IPS DF 19.7 (cell line): ENCODE measurements around the gene BRIP1.
"Not testable (repeated sequence)": the region's sequence is repeated elsewhere in the genome, so short reads cannot be mapped to it uniquely, and the experiment has no call there.

Experiments
- DNase-seq: peaks from one replicate; pipeline ENCODE4 v3.0.0-alpha.2; 2013; ENCODE audit warnings: low read depth, low spot score

The BRIP1 gene

GRCh38 chr17:61666406-61667088 lies 196.8 kb downstream of the BRIP1 start:
- not testable (repeated sequence) for DNase-seq

GRCh38 chr17:61663310-61663709 lies 200.0 kb downstream of the BRIP1 start:
- no peak for DNase-seq

GRCh38 chr17:61662741-61663140 lies 200.6 kb downstream of the BRIP1 start:
- no peak for DNase-seq

- DNase-seq = no peak
Measured at GRCh38 chr17:61662186-61662585, 201.1 kb downstream of the BRIP1 start.

- DNase-seq = no peak
Measured at GRCh38 chr17:61660746-61661485, 202.4 kb downstream of the BRIP1 start.

- no peak for DNase-seq
Measured at GRCh38 chr17:61659437-61659836, 203.9 kb downstream of the BRIP1 start.

- DNase-seq = no peak
Measured at GRCh38 chr17:61658183-61658582, 205.1 kb downstream of the BRIP1 start.

- no peak for DNase-seq
Measured at GRCh38 chr17:61657338-61657737, 206.0 kb downstream of the BRIP1 start.

GRCh38 chr17:61656721-61657217 lies 206.6 kb downstream of the BRIP1 start:
- no peak for DNase-seq

GRCh38 chr17:61650749-61651148 lies 212.6 kb downstream of the BRIP1 start:
- DNase-seq = no peak

- DNase-seq = no peak
Measured at GRCh38 chr17:61648587-61648986, 214.7 kb downstream of the BRIP1 start.

- DNase-seq = no peak
Measured at GRCh38 chr17:61647047-61647446, 216.3 kb downstream of the BRIP1 start.

- DNase-seq = no peak
Measured at GRCh38 chr17:61646482-61646881, 216.8 kb downstream of the BRIP1 start.

- no peak for DNase-seq
Measured at GRCh38 chr17:61645920-61646319, 217.4 kb downstream of the BRIP1 start.

- DNase-seq = no peak
Measured at GRCh38 chr17:61644800-61645774, 218.2 kb downstream of the BRIP1 start.

- no peak for DNase-seq
Measured at GRCh38 chr17:61642768-61643167, 220.6 kb downstream of the BRIP1 start.

- no peak for DNase-seq
Measured at GRCh38 chr17:61641715-61642114, 221.6 kb downstream of the BRIP1 start.

GRCh38 chr17:61641084-61641483 lies 222.2 kb downstream of the BRIP1 start:
- DNase-seq = no peak

- no peak for DNase-seq
Measured at GRCh38 chr17:61639818-61640217, 223.5 kb downstream of the BRIP1 start.

GRCh38 chr17:61638087-61638486 lies 225.2 kb downstream of the BRIP1 start:
- no peak for DNase-seq

GRCh38 chr17:61635913-61636432 lies 227.4 kb downstream of the BRIP1 start:
- no peak for DNase-seq
